Kidney epithelial cell (primary cell): Measurements from ENCODE around the gene FAM89B. TPM values are rescaled to one million over a fixed set of nuclear protein-coding genes. Genes with fewer than 3 reads are reported as not detected.

ENCODE experiments used
- DNase-seq: peaks from one replicate; pipeline ENCODE4 v3.0.0-alpha.2; 2010; ENCODE audit warnings: low read depth
- H3K27me3 ChIP-seq: 2 replicates; pipeline ENCODE4 v1.6.0; 2011; ENCODE audit warnings: low read length; ENCODE audit not compliant: control insufficient read depth, insufficient read depth
- H3K36me3 ChIP-seq: 2 replicates; pipeline ENCODE4 v1.5.1; 2011; ENCODE audit warnings: low read length; ENCODE audit not compliant: control insufficient read depth, insufficient read depth
- H3K4me3 ChIP-seq: 2 replicates; pipeline ENCODE4 v1.5.1; 2011; ENCODE audit warnings: low read depth, mild to moderate bottlenecking, control low read depth, low read length
- CTCF ChIP-seq: IDR thresholded peaks from 2 replicates; pipeline ENCODE4 v1.5.1; 2011; ENCODE audit warnings: mild to moderate bottlenecking, moderate library complexity, low read length, control low read depth, inconsistent platforms; ENCODE audit not compliant: insufficient read depth, poor library complexity, severe bottlenecking
- total RNA-seq: library from RNA; depleted of rRNA; stranded (reverse); fragments of >200 nt; gene quantifications from 2 replicates; pipeline ENCODE4 v1.2.3, GENCODE V29; 2015

FAM89B gene
- total RNA-seq, 1 donor from 2014 or later, result 63.9 TPM

- DNase-seq, result no peak
- Histone ChIP-seq H3K4me3 (peak overlapping the region; percentile 75), H3K36me3 (no peaks in the 10 kb centered on the region), H3K27me3 (no peaks in the 10 kb centered on the region)
- TF ChIP-seq CTCF, result no peak
Observed at GRCh38 chr11:65613091-65613928, 41.0 kb downstream of the FAM89B start.

- no peak for TF ChIP-seq CTCF
- Histone ChIP-seq H3K36me3 (peaks cover 3% of the 10 kb centered on the region), H3K4me3 (peak within 1 kb of the TSS; percentile 93), H3K27me3 (no peaks in the 10 kb centered on the region)
- DNase-seq, result peak; percentile 99
Observed at GRCh38 chr11:65615229-65615949, 43.1 kb downstream of the FAM89B start, which contains the start of gene PCNX3. PCNX3 (plus strand) TSS chr11:65615776; CDS start chr11:65616312, 536 bp downstream.

GRCh38 chr11:65615950-65616574 is 43.7 kb downstream of the FAM89B start:
- no peaks in the 10 kb centered on the region for H3K27me3 ChIP-seq
- H3K4me3 ChIP-seq, result peak overlapping the region; percentile 93
- H3K36me3 ChIP-seq, result peaks cover 3% of the 10 kb centered on the region
- TF ChIP-seq CTCF, result no peak
- no peak for DNase-seq

- peaks cover 3% of the 10 kb centered on the region for H3K36me3 ChIP-seq
- H3K4me3 ChIP-seq, result peak overlapping the region; percentile 93
- no peaks in the 10 kb centered on the region for H3K27me3 ChIP-seq
- no peak for DNase-seq
- TF ChIP-seq CTCF, result no peak
Observed at GRCh38 chr11:65616575-65617001, 44.2 kb downstream of the FAM89B start.

- no peak for DNase-seq
- H3K36me3 ChIP-seq, result peaks cover 3% of the 10 kb centered on the region
- H3K4me3 ChIP-seq, result no peak overlapping the region
- no peak for TF ChIP-seq CTCF
- H3K27me3 ChIP-seq, result no peaks in the 10 kb centered on the region
Observed at GRCh38 chr11:65617136-65617850, 45.0 kb downstream of the FAM89B start.
